GM12878 (cell line): Measurements from ENCODE around the gene SRSF11. TPM values are rescaled to one million over a fixed set of nuclear protein-coding genes. Genes with fewer than 3 reads are reported as not detected.
"Not testable (repeated sequence)": the region's sequence is repeated elsewhere in the genome, so short reads cannot be mapped to it uniquely, and the experiment has no call there.

Source experiments
- ATAC-seq: fragments of 200-7000 bp; cut with Tn5 transposase; 3 replicates; pipeline ENCODE4 v1.9.1; 2020; ENCODE audit warnings: mild to moderate bottlenecking, moderate library complexity
- BruUV-seq: library from RNA; stranded (reverse); fragments of 400-500 nt; replicated peaks from 2 replicates; lab custom pipeline; 2021; lab: Mats Ljungman, UMichigan
- CTCF ChIA-PET: fragments of 300-600 bp; sonication (Branson Sonifier 250); formaldehyde crosslinking; extraction: SDS; loops from one replicate; lab custom pipeline; 2021; ENCODE audit warnings: inconsistent platforms; lab: Yijun Ruan, JAX
- POLR2A ChIA-PET: fragments of 350-600 bp; formaldehyde crosslinking; extraction: SDS; loops from one replicate; lab custom pipeline; 2021; ENCODE audit warnings: inconsistent platforms; lab: Charles Lee
- RAD21 ChIA-PET: fragments of 300-600 bp; sonication (Branson Sonifier 250); formaldehyde crosslinking; loops from one replicate; lab custom pipeline; 2023; ENCODE audit warnings: antibody characterized with exemption; ENCODE audit not compliant: unreplicated experiment; lab: Charles Lee
- SMC1A ChIA-PET: fragments of 300-600 bp; sonication (Branson Sonifier 250); formaldehyde crosslinking; loops from one replicate; lab custom pipeline; 2023; ENCODE audit not compliant: unreplicated experiment, uncharacterized antibody; lab: Charles Lee
- DNase-seq: peaks from one replicate; pipeline ENCODE4 v3.0.0-alpha.2; 2011; ENCODE audit warnings: low read depth, low spot score
- FAIRE-seq: peaks from 3 replicates; lab custom pipeline; 2011; peaks lifted over from hg19 to GRCh38; lab: Jason Lieb, UNC
- H2AFZ ChIP-seq: 2 replicates; pipeline ENCODE4 v1.6.0; 2011; ENCODE audit warnings: low read depth, low read length, control low read depth; ENCODE audit not compliant: control insufficient read depth
- H3K27ac ChIP-seq: 2 replicates; pipeline ENCODE4 v1.5.1; 2011; ENCODE audit warnings: control low read depth; ENCODE audit not compliant: control insufficient read depth, insufficient read depth
- H3K27me3 ChIP-seq, 2 experiments: replicated peaks in 1 of 2; 2 replicates each; pipeline versions ENCODE4 v1.6.0 to v1.6.1; 2011; ENCODE audit warnings: low read length in 1 of 2; ENCODE audit not compliant: control insufficient read depth in 2 of 2, insufficient read depth in 2 of 2
- H3K36me3 ChIP-seq, 2 experiments: 2 replicates each; pipeline ENCODE4 v1.5.1; 2011; ENCODE audit warnings: low read length in 1 of 2; ENCODE audit not compliant: control insufficient read depth in 2 of 2, insufficient read depth in 2 of 2
- H3K4me1 ChIP-seq: 2 replicates; pipeline ENCODE4 v1.6.1; 2011; ENCODE audit warnings: mild to moderate bottlenecking, low read length, moderate library complexity, mixed read lengths; ENCODE audit not compliant: control insufficient read depth, insufficient read depth
- H3K4me2 ChIP-seq: 2 replicates; pipeline ENCODE4 v1.6.0; 2011; ENCODE audit warnings: control low read depth; ENCODE audit not compliant: control insufficient read depth, insufficient read depth
- H3K4me3 ChIP-seq: fragments of 200-600 bp; sonication (generic); 2 replicates; pipeline ENCODE4 v1.5.1; 2016
- H3K79me2 ChIP-seq: 2 replicates; pipeline ENCODE4 v1.6.0; 2011; ENCODE audit warnings: low read length; ENCODE audit not compliant: control insufficient read depth, insufficient read depth
- H3K9ac ChIP-seq: 2 replicates; pipeline ENCODE4 v1.8.0; 2011; ENCODE audit warnings: low read length, control low read depth, mixed read lengths; ENCODE audit not compliant: control insufficient read depth, insufficient read depth
- H3K9me3 ChIP-seq: replicated peaks from 3 replicates; pipeline ENCODE4 v1.5.1; 2011; ENCODE audit warnings: mild to moderate bottlenecking, low read length; ENCODE audit not compliant: control insufficient read depth, insufficient read depth
- H4K20me1 ChIP-seq: 2 replicates; pipeline ENCODE4 v1.6.0; 2011; ENCODE audit not compliant: control insufficient read depth, insufficient read depth
- CEBPB ChIP-seq, 2 experiments: fragments of 150-350 bp in 1 of 2; IDR thresholded peaks; 2 replicates each; pipeline ENCODE4 v1.6.1; 2012 to 2014; ENCODE audit warnings: low read depth in 2 of 2, low read length in 2 of 2, borderline replicate concordance in 1 of 2, inconsistent platforms in 1 of 2
- PAX8 ChIP-seq: fragments of 450-650 bp; IDR thresholded peaks from 2 replicates; pipeline ENCODE4 v1.6.1; 2017; ENCODE audit warnings: mild to moderate bottlenecking, moderate library complexity
- SMARCA5 ChIP-seq: fragments of 450-650 bp; IDR thresholded peaks from 2 replicates; pipeline ENCODE4 v1.6.1; 2017; ENCODE audit warnings: mild to moderate bottlenecking
- ZNF217 ChIP-seq: fragments of 450-650 bp; IDR thresholded peaks from 2 replicates; pipeline ENCODE4 v1.6.1; 2017; ENCODE audit warnings: antibody characterized with exemption, mild to moderate bottlenecking
- in situ Hi-C: fragments of 300-500 bp; cut with MboI; formaldehyde crosslinking; loops from 9 replicates; pipeline ENCODE4 v1.14.3; 2018; ENCODE audit warnings: mixed read lengths
- intact Hi-C: fragments of 100-400 bp; cut with micrococcal nuclease; formaldehyde crosslinking; loops from one replicate; pipeline ENCODE4 v1.14.2; 2022; ENCODE audit not compliant: unreplicated experiment
- polyA plus RNA-seq, 11 experiments: library from polyadenylated mRNA; depleted of rRNA in 4 of 11; unstranded in 6 of 11; stranded (reverse) in 5 of 11; fragments of >200 nt; fragmentation: Nextera tagmentation in 4 of 11; fragmentation: Illumina TruSeq in 1 of 11; extraction: Ambion mirVana in 4 of 11; extraction: Trizol in 1 of 11; gene quantifications; 1 replicate in 1 of 11; 2 replicates in 10 of 11; pipeline versions ENCODE4 v1.2.1 to v1.2.3, GENCODE V29; 2011 to 2016; ENCODE audit warnings: inconsistent platforms in 2 of 11, missing spikeins in 2 of 11, low read depth in 1 of 11
- total RNA-seq, 4 experiments: library from RNA; depleted of rRNA in 3 of 4; stranded (reverse); fragments of >200 nt in 3 of 4; fragmentation: Illumina TruSeq in 1 of 4; extraction: Trizol in 1 of 4; gene quantifications; 2 replicates each; pipeline versions ENCODE4 v1.2.1 to v1.2.3, GENCODE V29; 2013 to 2021
- TF ChIP-seq, protein P1 (sequence below): IDR thresholded peaks from 2 replicates; pipeline ENCODE4 v1.6.1; 2012; ENCODE audit warnings: low read length, inconsistent platforms
- TF ChIP-seq, protein P2 (sequence below): fragments of 450-650 bp; IDR thresholded peaks from 2 replicates; pipeline ENCODE4 v1.6.1; 2017; ENCODE audit warnings: antibody characterized with exemption, mild to moderate bottlenecking, moderate library complexity

Gene SRSF11
- total and polyA plus RNA-seq, 10 of the 15 experiments (the other 5 are each of a cell fraction or from before 2014, with no cell fraction given) = 83.0 to 424 (median 207) TPM

DNA sequence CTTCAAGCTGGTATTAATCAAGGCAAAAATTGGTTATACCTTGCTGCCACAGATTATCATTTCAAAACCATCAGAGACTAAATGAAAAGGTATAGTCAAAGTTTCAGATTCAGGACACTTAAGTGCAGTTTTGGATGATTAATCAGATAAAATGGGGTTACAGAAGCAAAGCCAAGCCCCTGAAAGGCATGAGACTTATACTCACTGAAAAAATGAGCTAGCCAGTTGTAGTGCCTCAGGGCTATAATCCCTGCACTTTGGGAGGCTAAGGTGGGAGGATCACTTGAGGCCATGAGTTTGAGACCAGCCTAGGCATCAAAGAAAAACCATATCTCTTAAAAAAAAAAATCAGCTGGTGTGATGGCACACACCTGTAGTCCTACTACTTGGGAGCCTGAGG is 31.0 kb upstream of the SRSF11 start (continued):
- TF ChIP-seq, protein P1, sequence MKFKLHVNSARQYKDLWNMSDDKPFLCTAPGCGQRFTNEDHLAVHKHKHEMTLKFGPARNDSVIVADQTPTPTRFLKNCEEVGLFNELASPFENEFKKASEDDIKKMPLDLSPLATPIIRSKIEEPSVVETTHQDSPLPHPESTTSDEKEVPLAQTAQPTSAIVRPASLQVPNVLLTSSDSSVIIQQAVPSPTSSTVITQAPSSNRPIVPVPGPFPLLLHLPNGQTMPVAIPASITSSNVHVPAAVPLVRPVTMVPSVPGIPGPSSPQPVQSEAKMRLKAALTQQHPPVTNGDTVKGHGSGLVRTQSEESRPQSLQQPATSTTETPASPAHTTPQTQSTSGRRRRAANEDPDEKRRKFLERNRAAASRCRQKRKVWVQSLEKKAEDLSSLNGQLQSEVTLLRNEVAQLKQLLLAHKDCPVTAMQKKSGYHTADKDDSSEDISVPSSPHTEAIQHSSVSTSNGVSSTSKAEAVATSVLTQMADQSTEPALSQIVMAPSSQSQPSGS = no peak
- no peak for TF ChIP-seq CEBPB (IDR thresholded peaks at IDR 0.05; ENCODE audit: borderline replicate concordance in 1 of 2, low read depth in 2 of 2, low read length in 2 of 2)
- TF ChIP-seq PAX8 = no peak
- TF ChIP-seq, protein P2, sequence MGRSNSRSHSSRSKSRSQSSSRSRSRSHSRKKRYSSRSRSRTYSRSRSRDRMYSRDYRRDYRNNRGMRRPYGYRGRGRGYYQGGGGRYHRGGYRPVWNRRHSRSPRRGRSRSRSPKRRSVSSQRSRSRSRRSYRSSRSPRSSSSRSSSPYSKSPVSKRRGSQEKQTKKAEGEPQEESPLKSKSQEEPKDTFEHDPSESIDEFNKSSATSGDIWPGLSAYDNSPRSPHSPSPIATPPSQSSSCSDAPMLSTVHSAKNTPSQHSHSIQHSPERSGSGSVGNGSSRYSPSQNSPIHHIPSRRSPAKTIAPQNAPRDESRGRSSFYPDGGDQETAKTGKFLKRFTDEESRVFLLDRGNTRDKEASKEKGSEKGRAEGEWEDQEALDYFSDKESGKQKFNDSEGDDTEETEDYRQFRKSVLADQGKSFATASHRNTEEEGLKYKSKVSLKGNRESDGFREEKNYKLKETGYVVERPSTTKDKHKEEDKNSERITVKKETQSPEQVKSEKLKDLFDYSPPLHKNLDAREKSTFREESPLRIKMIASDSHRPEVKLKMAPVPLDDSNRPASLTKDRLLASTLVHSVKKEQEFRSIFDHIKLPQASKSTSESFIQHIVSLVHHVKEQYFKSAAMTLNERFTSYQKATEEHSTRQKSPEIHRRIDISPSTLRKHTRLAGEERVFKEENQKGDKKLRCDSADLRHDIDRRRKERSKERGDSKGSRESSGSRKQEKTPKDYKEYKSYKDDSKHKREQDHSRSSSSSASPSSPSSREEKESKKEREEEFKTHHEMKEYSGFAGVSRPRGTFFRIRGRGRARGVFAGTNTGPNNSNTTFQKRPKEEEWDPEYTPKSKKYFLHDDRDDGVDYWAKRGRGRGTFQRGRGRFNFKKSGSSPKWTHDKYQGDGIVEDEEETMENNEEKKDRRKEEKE = no peak

DNA sequence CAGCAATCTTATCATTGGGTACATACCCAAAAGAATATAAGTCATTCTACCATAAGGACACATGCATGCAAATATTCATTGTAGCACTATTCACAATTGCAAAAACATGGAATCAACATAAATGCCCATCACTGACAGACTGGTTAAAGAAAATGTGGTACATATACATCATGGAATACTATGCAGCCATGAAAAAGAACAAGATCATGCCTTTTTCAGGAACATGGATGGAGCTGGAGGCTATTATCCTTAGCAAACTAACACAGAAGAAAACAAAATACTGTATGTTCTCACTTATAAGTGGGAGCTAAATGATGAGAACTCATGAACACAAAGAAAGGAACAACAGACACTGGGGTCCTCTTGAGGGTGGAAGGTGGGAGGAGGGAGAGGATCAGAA is 28.7 kb upstream of the SRSF11 start:
- H3K9me3 ChIP-seq, H2AFZ ChIP-seq, H3K4me2 ChIP-seq, DNase-seq, RAD21 ChIA-PET, intact Hi-C loops, H3K4me1 ChIP-seq, POLR2A ChIA-PET, in situ Hi-C loops, H3K36me3 ChIP-seq, H3K4me3 ChIP-seq, FAIRE-seq, H3K9ac ChIP-seq, ATAC-seq, H3K27me3 ChIP-seq, H4K20me1 ChIP-seq, BruUV-seq, H3K27ac ChIP-seq: not testable (repeated sequence)
- peaks cover 25% of the 10 kb centered on the region for H3K79me2 ChIP-seq
- TF ChIP-seq ZNF217 = peak; percentile 53; the same call in 1 of the 2 replicates
- TF ChIP-seq SMARCA5 = peak; percentile 50; the same call in 1 of the 2 replicates
- ChIA-PET SMC1A (interaction anchor here (0.8 kb wide), 1 partner anchor 62 kb away, joined by 4 read pairs; no protein-coding TSS in a partner anchor), CTCF (interaction anchor here (0.7 to 1.0 kb wide), 2 partner anchors 11 to 1048 kb away, joined by 4 read pairs; no protein-coding TSS in a partner anchor)
